ENCODE data around the gene ITGAV.

ITGAV gene

DNA sequence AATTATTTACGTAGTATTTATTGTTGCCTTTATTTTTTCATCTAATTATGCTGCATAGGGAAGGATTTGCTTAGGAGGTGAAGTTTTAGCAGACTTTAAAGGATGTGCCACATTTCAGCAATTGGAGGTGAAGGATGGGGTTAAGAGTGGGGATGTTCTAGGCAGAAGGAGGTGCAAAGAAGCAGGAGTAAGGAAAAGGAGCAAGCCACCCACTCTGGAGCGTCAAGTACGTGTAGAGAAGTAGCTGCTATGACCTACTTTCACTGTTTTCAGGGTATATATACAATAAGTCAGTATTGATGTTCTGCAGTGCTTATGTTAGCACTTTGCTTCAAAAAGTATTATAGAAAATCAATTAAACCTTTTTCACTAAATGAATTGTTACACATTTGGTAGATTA, 34.4 kb downstream of the ITGAV start:
- H3K4me2 ChIP-seq (ENCODE audit: low read length), result no peak overlapping the region
- no peaks in the 10 kb centered on the region for H3K9me3 ChIP-seq (ENCODE audit: insufficient read depth, low read depth, low read length)
- peaks cover 2% of the 10 kb centered on the region for H3K79me2 ChIP-seq (ENCODE audit: control insufficient read depth, insufficient read depth, low read length, poor library complexity)
- H2BK12ac ChIP-seq (ENCODE audit: low read length), result no peak overlapping the region
- no peak overlapping the region for H3K18ac ChIP-seq (ENCODE audit: low read length)
- no peak overlapping the region for H3K4ac ChIP-seq (ENCODE audit: low read depth, low read length)
- no peak overlapping the region for H2BK5ac ChIP-seq (ENCODE audit: low read depth, low read length, poor library complexity)
- no peak overlapping the region for H3K27ac ChIP-seq (ENCODE audit: low read depth, low read length)
- H2BK120ac ChIP-seq (ENCODE audit: insufficient read depth, low read length, poor library complexity), result no peak overlapping the region
- peaks cover 9 to 24% of the 10 kb centered on the region in 2 experiments for H3K36me3 ChIP-seq (ENCODE audit: control insufficient read depth in 1 of 2, insufficient read depth in 2 of 2, low read length in 2 of 2)
- no CpG with 5 or more reads among the region's 3 CpGs for WGBS (ENCODE audit: extremely low coverage, insufficient coverage, insufficient read length)
- DNase-seq, result no peak
- H3K4me3 ChIP-seq (ENCODE audit: low read depth, low read length), result no peak overlapping the region
- no peak overlapping the region for H3K14ac ChIP-seq (ENCODE audit: low read length)
- no peak overlapping the region for H2AFZ ChIP-seq (ENCODE audit: insufficient read depth, low read length, poor library complexity)
- no peaks in the 10 kb centered on the region for H3K4me1 ChIP-seq (ENCODE audit: control insufficient read depth in 1 of 2, insufficient read depth in 2 of 2, low read length in 2 of 2)
- no peak overlapping the region for H4K91ac ChIP-seq (ENCODE audit: low read depth, low read length)
- H3K79me1 ChIP-seq (ENCODE audit: low read length), result no peaks in the 10 kb centered on the region
- H2AK5ac ChIP-seq (ENCODE audit: low read length), result no peak overlapping the region
- H4K12ac ChIP-seq (ENCODE audit: low read depth, low read length), result no peak overlapping the region
- H3K9ac ChIP-seq (ENCODE audit: low read length), result no peak overlapping the region
- no peak overlapping the region for H4K8ac ChIP-seq (ENCODE audit: low read depth, low read length)
- no peak overlapping the region for H3K23ac ChIP-seq (ENCODE audit: low read length)
- no peaks in the 10 kb centered on the region for H3K27me3 ChIP-seq (ENCODE audit: insufficient read depth, low read length)

DNA sequence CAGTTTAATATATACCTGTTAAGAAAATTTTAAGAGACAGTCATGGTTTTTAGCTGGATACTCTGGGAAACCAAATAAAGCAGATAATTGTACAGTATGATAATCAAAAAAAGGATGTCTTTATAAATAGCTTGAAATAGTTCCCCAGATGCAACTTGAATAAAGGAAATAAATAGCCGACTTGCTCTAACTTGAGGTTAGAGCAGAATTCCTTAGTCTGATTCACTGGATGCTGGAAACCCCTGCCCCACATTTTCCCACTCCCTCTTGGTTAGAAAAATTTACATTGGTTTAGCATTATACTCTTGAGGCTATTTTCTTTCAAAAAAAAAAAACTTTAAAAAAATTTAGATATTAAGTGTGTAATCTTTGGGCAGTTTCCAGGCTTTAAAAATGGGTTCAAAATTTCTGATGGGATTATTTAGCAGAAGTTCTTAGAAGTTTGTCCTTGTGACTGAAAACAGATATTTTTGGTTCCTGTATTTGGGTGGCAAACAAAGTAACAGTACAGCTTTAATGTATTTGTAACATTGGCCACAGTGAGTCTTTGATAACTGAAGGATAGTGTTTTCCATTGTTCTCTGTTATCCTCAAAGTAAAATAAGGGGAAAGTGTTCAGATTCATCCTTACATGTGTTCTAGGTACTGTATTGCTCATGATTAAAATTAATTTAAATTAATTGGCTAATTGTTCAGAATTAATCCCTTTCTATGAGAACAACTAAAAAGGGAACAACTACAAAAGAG, 39.6 kb downstream of the ITGAV start:
- no peaks in the 10 kb centered on the region for H3K27me3 ChIP-seq (ENCODE audit: insufficient read depth, low read length)
- H4K12ac ChIP-seq (ENCODE audit: low read depth, low read length), result no peak overlapping the region
- H2AFZ ChIP-seq (ENCODE audit: insufficient read depth, low read length, poor library complexity), result no peak overlapping the region
- H4K8ac ChIP-seq (ENCODE audit: low read depth, low read length), result no peak overlapping the region
- no peak overlapping the region for H3K18ac ChIP-seq (ENCODE audit: low read length)
- H2BK120ac ChIP-seq (ENCODE audit: insufficient read depth, low read length, poor library complexity), result no peak overlapping the region
- peaks cover 7 to 11% of the 10 kb centered on the region in 2 experiments for H3K36me3 ChIP-seq (ENCODE audit: control insufficient read depth in 1 of 2, insufficient read depth in 2 of 2, low read length in 2 of 2)
- no peak overlapping the region for H3K9ac ChIP-seq (ENCODE audit: low read length)
- no peak overlapping the region for H2AK5ac ChIP-seq (ENCODE audit: low read length)
- H4K91ac ChIP-seq (ENCODE audit: low read depth, low read length), result no peak overlapping the region
- H3K27ac ChIP-seq (ENCODE audit: low read depth, low read length), result no peak overlapping the region
- H3K4me3 ChIP-seq (ENCODE audit: low read depth, low read length), result no peak overlapping the region
- no peak for DNase-seq
- H3K23ac ChIP-seq (ENCODE audit: low read length), result no peak overlapping the region
- no CpG with 5 or more reads among the region's 1 CpG for WGBS (ENCODE audit: extremely low coverage, insufficient coverage, insufficient read length)
- no peaks in the 10 kb centered on the region for H3K79me2 ChIP-seq (ENCODE audit: control insufficient read depth, insufficient read depth, low read length, poor library complexity)
- no peak overlapping the region for H2BK5ac ChIP-seq (ENCODE audit: low read depth, low read length, poor library complexity)
- H3K4me1 ChIP-seq (ENCODE audit: control insufficient read depth in 1 of 2, insufficient read depth in 2 of 2, low read length in 2 of 2), result no peaks in the 10 kb centered on the region
- no peak overlapping the region for H3K4ac ChIP-seq (ENCODE audit: low read depth, low read length)
- no peaks in the 10 kb centered on the region for H3K79me1 ChIP-seq (ENCODE audit: low read length)
- H3K4me2 ChIP-seq (ENCODE audit: low read length), result no peak overlapping the region
- H2BK12ac ChIP-seq (ENCODE audit: low read length), result no peak overlapping the region
- no peak overlapping the region for H3K14ac ChIP-seq (ENCODE audit: low read length)
- H3K9me3 ChIP-seq (ENCODE audit: insufficient read depth, low read depth, low read length), result no peaks in the 10 kb centered on the region

DNA sequence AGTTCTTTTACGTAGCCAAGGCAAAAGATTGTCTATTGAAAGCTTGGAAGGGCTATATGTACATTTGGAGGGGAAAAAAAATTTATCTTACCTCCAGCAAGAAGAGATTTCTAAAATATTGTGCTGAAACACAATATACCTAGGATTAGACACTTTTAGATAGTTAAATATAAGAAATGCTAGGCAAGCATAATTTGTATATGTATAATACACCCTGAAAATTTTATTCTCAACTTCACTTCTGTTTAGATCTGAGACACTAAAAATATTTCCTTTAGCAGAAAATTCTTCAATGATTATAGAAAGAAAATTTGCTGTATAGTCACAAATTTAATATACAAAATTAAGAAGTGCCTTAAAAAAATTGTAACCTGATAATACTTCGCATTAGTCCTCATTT, 42.6 kb downstream of the ITGAV start:
- Histone ChIP-seq H2BK12ac (ENCODE audit: low read length) (no peak overlapping the region), H3K79me1 (ENCODE audit: low read length) (no peaks in the 10 kb centered on the region), H3K14ac (ENCODE audit: low read length) (no peak overlapping the region), H2BK5ac (ENCODE audit: low read depth, low read length, poor library complexity) (no peak overlapping the region), H3K79me2 (ENCODE audit: control insufficient read depth, insufficient read depth, low read length, poor library complexity) (no peaks in the 10 kb centered on the region), H2AFZ (ENCODE audit: insufficient read depth, low read length, poor library complexity) (no peak overlapping the region), H3K4ac (ENCODE audit: low read depth, low read length) (no peak overlapping the region), H4K91ac (ENCODE audit: low read depth, low read length) (no peak overlapping the region), H3K23ac (ENCODE audit: low read length) (no peak overlapping the region), H3K9ac (ENCODE audit: low read length) (no peak overlapping the region), H3K18ac (ENCODE audit: low read length) (no peak overlapping the region), H3K9me3 (ENCODE audit: insufficient read depth, low read depth, low read length) (no peaks in the 10 kb centered on the region), H3K27me3 (ENCODE audit: insufficient read depth, low read length) (no peaks in the 10 kb centered on the region), H3K27ac (ENCODE audit: low read depth, low read length) (no peak overlapping the region), H4K12ac (ENCODE audit: low read depth, low read length) (no peak overlapping the region), H3K4me2 (ENCODE audit: low read length) (no peak overlapping the region), H2AK5ac (ENCODE audit: low read length) (no peak overlapping the region), H2BK120ac (ENCODE audit: insufficient read depth, low read length, poor library complexity) (no peak overlapping the region), H4K8ac (ENCODE audit: low read depth, low read length) (no peak overlapping the region), H3K4me3 (ENCODE audit: low read depth, low read length) (no peak overlapping the region), H3K4me1 (ENCODE audit: control insufficient read depth in 1 of 2, insufficient read depth in 2 of 2, low read length in 2 of 2) (no peaks in the 10 kb centered on the region), H3K36me3 (ENCODE audit: control insufficient read depth in 1 of 2, insufficient read depth in 2 of 2, low read length in 2 of 2) (peaks cover 7 to 14% of the 10 kb centered on the region in 2 experiments)
- DNase-seq, result no peak
- WGBS (ENCODE audit: extremely low coverage, insufficient coverage, insufficient read length), result no CpG with 5 or more reads among the region's 2 CpGs

DNA sequence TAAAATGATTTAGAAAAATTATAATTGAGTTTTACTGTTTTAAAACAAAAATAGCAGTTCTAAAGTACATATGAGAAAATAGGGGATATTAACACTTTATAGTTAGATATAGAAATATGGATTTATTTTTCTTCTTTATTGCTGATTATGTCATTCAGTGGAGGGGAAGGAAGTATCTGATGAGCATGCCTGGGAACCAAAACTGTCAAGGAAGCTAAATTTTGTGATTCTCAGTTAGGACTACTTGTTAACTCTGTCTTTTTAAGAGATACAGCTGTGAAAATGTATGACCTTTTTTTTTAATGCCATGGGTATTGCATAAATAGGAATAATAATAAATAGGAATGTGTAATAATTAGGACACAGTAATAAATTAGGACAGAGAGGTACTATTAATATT, 44.8 kb downstream of the ITGAV start:
- Histone ChIP-seq H3K27ac (ENCODE audit: low read depth, low read length) (no peak overlapping the region), H3K36me3 (ENCODE audit: control insufficient read depth in 1 of 2, insufficient read depth in 2 of 2, low read length in 2 of 2) (peaks cover 10 to 23% of the 10 kb centered on the region in 2 experiments), H4K8ac (ENCODE audit: low read depth, low read length) (no peak overlapping the region), H3K79me1 (ENCODE audit: low read length) (no peaks in the 10 kb centered on the region), H3K4me2 (ENCODE audit: low read length) (no peak overlapping the region), H3K4ac (ENCODE audit: low read depth, low read length) (no peak overlapping the region), H3K79me2 (ENCODE audit: control insufficient read depth, insufficient read depth, low read length, poor library complexity) (no peaks in the 10 kb centered on the region), H3K23ac (ENCODE audit: low read length) (no peak overlapping the region), H2BK120ac (ENCODE audit: insufficient read depth, low read length, poor library complexity) (no peak overlapping the region), H3K14ac (ENCODE audit: low read length) (no peak overlapping the region), H3K4me1 (ENCODE audit: control insufficient read depth in 1 of 2, insufficient read depth in 2 of 2, low read length in 2 of 2) (no peaks in the 10 kb centered on the region), H2BK12ac (ENCODE audit: low read length) (no peak overlapping the region), H3K9me3 (ENCODE audit: insufficient read depth, low read depth, low read length) (no peaks in the 10 kb centered on the region), H3K27me3 (ENCODE audit: insufficient read depth, low read length) (no peaks in the 10 kb centered on the region), H3K9ac (ENCODE audit: low read length) (no peak overlapping the region), H3K18ac (ENCODE audit: low read length) (no peak overlapping the region), H4K91ac (ENCODE audit: low read depth, low read length) (no peak overlapping the region), H2BK5ac (ENCODE audit: low read depth, low read length, poor library complexity) (no peak overlapping the region), H4K12ac (ENCODE audit: low read depth, low read length) (no peak overlapping the region), H2AFZ (ENCODE audit: insufficient read depth, low read length, poor library complexity) (no peak overlapping the region), H3K4me3 (ENCODE audit: low read depth, low read length) (no peak overlapping the region), H2AK5ac (ENCODE audit: low read length) (no peak overlapping the region)
- no peak for DNase-seq
